Cardiac muscle cell (in vitro differentiated cells and primary cell): ENCODE results near the gene DOK5. TPM values are rescaled to one million over a fixed set of nuclear protein-coding genes. Genes with fewer than 3 reads are reported as not detected.

Experiments
- DNase-seq, 2 donors: peaks; one replicate each; pipeline versions ENCODE4 v3.0.0 to v3.0.0-alpha.2; 2010 to 2017; ENCODE audit warnings: low read depth in 1 of 2, low spot score in 1 of 2
- H3K27ac ChIP-seq: fragments of 200-600 bp; sonication (generic); 2 replicates; pipeline ENCODE4 v1.5.1; 2016
- H3K27me3 ChIP-seq: fragments of 200-600 bp; sonication (generic); 2 replicates; pipeline ENCODE4 v1.6.0; 2016; ENCODE audit warnings: control low read depth
- H3K36me3 ChIP-seq: fragments of 200-600 bp; sonication (generic); 2 replicates; pipeline ENCODE4 v1.5.1; 2016; ENCODE audit warnings: control low read depth
- H3K4me1 ChIP-seq: fragments of 200-600 bp; sonication (generic); 2 replicates; pipeline ENCODE4 v1.8.1; 2017; ENCODE audit warnings: low read depth, mild to moderate bottlenecking, mixed run types
- H3K4me3 ChIP-seq: fragments of 200-600 bp; sonication (generic); 2 replicates; pipeline ENCODE4 v1.5.1; 2016; ENCODE audit warnings: mild to moderate bottlenecking
- H3K9me3 ChIP-seq: fragments of 200-600 bp; sonication (generic); 2 replicates; pipeline ENCODE4 v1.5.1; 2017; ENCODE audit warnings: low read depth, mild to moderate bottlenecking, control low read depth
- polyA plus RNA-seq: library from polyadenylated mRNA; unstranded; fragments of >200 nt; fragmentation: Nextera tagmentation; extraction: Ambion mirVana; gene quantifications from 2 replicates; pipeline ENCODE4 v1.2.1, GENCODE V29; 2016
- total RNA-seq: library from RNA; depleted of rRNA; stranded (reverse); fragments of >200 nt; gene quantifications from 2 replicates; pipeline ENCODE4 v1.2.3, GENCODE V29; 2016
- TF ChIP-seq, protein P1 (sequence below): IDR thresholded peaks from 2 replicates; pipeline ENCODE4 v1.5.1; 2012; ENCODE audit warnings: low read depth, mild to moderate bottlenecking, low read length

Gene DOK5
- total and polyA plus RNA-seq, 2 experiments from 2014 or later: 1.4 to 1.6 TPM

DNA sequence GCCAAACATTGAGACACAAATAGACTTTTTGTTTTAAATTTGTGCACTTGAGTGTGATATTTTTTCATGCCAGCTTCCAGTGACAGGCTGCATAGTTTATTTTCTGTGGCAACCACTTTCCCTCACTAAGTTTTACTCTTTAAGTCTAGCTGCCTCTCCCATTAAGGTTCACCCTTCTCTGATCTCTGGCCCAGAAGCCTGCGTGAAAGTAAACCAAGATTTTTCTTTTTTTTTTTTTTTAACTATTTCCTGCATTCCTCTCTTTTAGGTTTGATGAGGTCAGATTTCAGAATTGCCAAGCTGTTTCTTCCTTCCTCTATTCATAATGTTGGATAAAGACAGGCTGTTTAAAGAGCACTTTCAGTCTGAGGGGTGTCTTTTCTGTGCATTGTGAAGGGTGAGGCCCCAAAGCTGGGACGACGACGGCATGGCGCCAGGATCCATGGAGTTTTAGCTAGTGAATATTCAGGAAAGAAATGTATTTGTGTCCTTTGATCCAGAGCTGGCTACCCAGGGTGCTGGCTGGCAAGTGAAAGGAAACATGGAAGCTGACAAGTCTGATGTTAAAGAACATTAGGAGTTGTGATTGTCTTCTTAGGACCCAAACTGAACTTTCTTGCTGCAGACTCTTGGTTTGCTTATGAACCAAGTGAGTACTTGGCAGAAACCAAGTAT is 50.7 kb downstream of the DOK5 start:
- peak in 1 of 2 donors; percentile 42 for DNase-seq
- H3K27ac ChIP-seq: no peak overlapping the region

DNA sequence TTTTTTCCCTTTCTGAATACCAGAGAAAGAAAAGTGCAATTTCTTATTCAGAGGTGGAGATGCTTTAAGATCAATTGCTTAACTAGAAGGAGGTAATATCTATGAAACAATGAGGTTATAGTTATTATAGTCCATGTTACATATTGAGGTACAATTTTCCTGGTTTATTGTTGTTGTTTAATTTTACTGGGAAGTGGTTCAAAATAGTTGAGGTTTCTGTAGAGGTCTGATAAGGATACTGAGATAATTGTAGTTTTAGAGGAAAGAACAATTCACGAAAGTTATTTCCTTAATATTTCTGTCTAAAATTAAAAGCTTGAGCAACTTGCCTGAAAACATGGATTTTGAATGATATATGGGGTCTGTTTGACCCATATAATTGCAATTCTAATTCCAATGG is 51.4 kb downstream of the DOK5 start:
- H3K27me3 ChIP-seq: no peaks in the 10 kb centered on the region
- no peaks in the 10 kb centered on the region for H3K36me3 ChIP-seq
- peak in 1 of 2 donors; percentile 54 for DNase-seq
- no peak overlapping the region for H3K4me3 ChIP-seq
- no peak overlapping the region for H3K27ac ChIP-seq
- peaks cover 10% of the 10 kb centered on the region for H3K4me1 ChIP-seq
- TF ChIP-seq, protein P1, sequence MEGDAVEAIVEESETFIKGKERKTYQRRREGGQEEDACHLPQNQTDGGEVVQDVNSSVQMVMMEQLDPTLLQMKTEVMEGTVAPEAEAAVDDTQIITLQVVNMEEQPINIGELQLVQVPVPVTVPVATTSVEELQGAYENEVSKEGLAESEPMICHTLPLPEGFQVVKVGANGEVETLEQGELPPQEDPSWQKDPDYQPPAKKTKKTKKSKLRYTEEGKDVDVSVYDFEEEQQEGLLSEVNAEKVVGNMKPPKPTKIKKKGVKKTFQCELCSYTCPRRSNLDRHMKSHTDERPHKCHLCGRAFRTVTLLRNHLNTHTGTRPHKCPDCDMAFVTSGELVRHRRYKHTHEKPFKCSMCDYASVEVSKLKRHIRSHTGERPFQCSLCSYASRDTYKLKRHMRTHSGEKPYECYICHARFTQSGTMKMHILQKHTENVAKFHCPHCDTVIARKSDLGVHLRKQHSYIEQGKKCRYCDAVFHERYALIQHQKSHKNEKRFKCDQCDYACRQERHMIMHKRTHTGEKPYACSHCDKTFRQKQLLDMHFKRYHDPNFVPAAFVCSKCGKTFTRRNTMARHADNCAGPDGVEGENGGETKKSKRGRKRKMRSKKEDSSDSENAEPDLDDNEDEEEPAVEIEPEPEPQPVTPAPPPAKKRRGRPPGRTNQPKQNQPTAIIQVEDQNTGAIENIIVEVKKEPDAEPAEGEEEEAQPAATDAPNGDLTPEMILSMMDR: no peak
- H3K9me3 ChIP-seq: no peaks in the 10 kb centered on the region

More for the DNA sequence above, 50.7 kb downstream of the DOK5 start:
- H3K27me3 ChIP-seq: no peaks in the 10 kb centered on the region
- H3K36me3 ChIP-seq: no peaks in the 10 kb centered on the region
- H3K9me3 ChIP-seq: no peaks in the 10 kb centered on the region
- H3K4me1 ChIP-seq: peaks cover 10% of the 10 kb centered on the region
- TF ChIP-seq, protein P1: no peak
- H3K4me3 ChIP-seq: no peak overlapping the region

DNA sequence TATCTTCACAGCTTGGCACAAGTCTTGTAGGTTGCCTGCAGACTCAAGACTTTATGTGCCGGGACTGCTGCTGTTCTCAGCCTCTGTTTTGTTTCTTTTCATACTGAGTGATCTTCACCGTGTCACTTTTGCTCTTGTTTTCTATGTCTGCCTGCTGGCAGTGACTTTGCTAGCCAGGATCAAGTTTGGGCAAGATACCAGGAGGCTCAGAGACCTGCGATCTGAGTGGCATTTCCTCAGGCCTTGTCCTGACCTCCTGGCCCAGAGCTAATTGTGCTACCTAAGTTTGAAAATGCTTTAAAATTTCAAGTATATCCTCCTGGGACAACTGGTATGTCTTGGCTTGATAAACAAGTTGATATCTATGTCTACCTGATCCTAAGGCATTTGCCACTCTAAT is 57.2 kb downstream of the DOK5 start:
- H3K36me3 ChIP-seq: no peaks in the 10 kb centered on the region
- TF ChIP-seq, protein P1: no peak
- H3K27me3 ChIP-seq: no peaks in the 10 kb centered on the region
- H3K4me1 ChIP-seq: no peaks in the 10 kb centered on the region
- no peak overlapping the region for H3K4me3 ChIP-seq
- DNase-seq: no peak
- H3K27ac ChIP-seq: no peak overlapping the region
- no peaks in the 10 kb centered on the region for H3K9me3 ChIP-seq

DNA sequence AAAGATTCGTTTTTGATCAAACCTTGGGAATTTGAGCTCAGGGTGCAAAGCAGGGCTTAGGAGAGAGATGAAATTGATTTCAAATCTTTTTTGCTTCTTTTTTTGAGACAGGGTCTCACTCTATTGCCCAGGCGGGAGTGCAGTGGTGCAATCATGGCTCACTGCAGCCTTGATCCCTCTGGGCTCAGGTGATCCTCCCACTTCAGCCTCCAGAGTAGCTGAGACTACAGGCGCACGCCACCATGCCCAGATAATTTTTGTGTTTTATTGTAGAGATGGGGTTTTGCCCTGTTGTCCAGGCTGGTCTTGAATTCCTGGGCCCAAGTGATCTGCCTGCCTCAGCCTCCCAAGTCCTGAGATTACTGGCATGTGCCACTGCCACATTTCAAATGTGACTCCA is 58.7 kb downstream of the DOK5 start:
- Histone ChIP-seq H3K27me3 (no peaks in the 10 kb centered on the region), H3K27ac (no peak overlapping the region), H3K36me3 (no peaks in the 10 kb centered on the region), H3K4me3 (no peak overlapping the region), H3K9me3 (no peaks in the 10 kb centered on the region), H3K4me1 (no peaks in the 10 kb centered on the region)
- DNase-seq: no peak
- TF ChIP-seq, protein P1: no peak

DNA sequence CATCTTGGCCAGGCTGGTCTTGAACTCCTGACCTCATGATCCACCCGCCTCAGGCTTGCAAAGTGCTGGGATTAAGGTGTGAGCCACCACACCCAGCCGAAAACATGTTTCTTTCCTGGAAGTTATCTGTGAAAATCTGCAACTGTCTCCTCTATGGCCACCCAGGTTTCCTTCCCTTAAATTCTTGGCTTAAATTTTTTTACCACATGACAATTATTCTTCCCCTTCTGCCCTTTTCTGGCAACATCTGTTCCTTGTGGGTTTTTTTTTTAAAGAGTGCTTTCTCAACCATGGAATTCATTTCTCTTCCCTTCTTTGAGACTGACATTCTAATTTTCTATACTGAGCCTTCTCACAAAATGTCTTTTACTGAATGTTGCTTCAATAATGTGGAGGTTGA is 59.6 kb downstream of the DOK5 start:
- no peaks in the 10 kb centered on the region for H3K27me3 ChIP-seq
- peak in 1 of 2 donors; percentile 59 for DNase-seq
- no peak overlapping the region for H3K4me3 ChIP-seq
- H3K4me1 ChIP-seq: no peaks in the 10 kb centered on the region
- no peaks in the 10 kb centered on the region for H3K9me3 ChIP-seq
- no peaks in the 10 kb centered on the region for H3K36me3 ChIP-seq
- no peak overlapping the region for H3K27ac ChIP-seq
- TF ChIP-seq, protein P1: no peak

DNA sequence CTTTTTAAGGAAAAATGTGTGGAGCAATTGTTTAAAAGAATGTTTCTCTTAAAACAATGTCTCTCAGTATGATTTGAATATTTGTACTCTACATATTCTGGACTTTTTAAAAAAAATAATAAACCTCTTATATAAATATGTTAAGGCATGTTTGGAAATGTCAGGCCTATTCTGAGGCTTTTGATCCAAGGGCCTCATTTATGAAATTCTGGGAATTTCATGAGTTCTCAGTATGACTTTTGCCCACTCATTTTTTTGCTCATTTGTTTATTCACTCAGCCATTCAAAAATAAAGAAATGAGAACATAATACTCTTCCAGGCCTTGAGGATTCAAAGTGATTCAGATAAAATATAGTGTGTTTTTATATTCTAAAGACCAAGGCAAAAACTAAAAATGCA is 60.4 kb downstream of the DOK5 start:
- Histone ChIP-seq H3K4me3 (no peak overlapping the region), H3K9me3 (no peaks in the 10 kb centered on the region), H3K36me3 (no peaks in the 10 kb centered on the region), H3K4me1 (no peaks in the 10 kb centered on the region), H3K27me3 (no peaks in the 10 kb centered on the region), H3K27ac (no peak overlapping the region)
- TF ChIP-seq, protein P1: no peak
- no peak for DNase-seq
